Neuronal stem cell (in vitro differentiated cells): Measurements from ENCODE around the gene RBM25.
A peak's percentile ranks its signal among the peaks of the same experiment; 100 is the strongest.
"Not testable (repeated sequence)": the region's sequence is repeated elsewhere in the genome, so short reads cannot be mapped to it uniquely, and the experiment has no call there.

Experiments
- DNase-seq: peaks from one replicate; pipeline ENCODE4 v3.0.0-alpha.2; 2013; ENCODE audit warnings: low spot score
- H2AFZ ChIP-seq: one replicate; pipeline ENCODE4 v1.6.1; 2013; ENCODE audit warnings: mild to moderate bottlenecking, low read length, inconsistent platforms
- H2AK5ac ChIP-seq: 2 replicates; pipeline ENCODE4 v1.6.1; 2013; ENCODE audit warnings: low read depth, mild to moderate bottlenecking, inconsistent platforms, low read length, moderate library complexity, mixed read lengths
- H2BK120ac ChIP-seq: 2 replicates; pipeline ENCODE4 v1.6.1; 2013; ENCODE audit warnings: low read depth, mild to moderate bottlenecking, inconsistent platforms, low read length, moderate library complexity, mixed read lengths
- H2BK12ac ChIP-seq: one replicate; pipeline ENCODE4 v1.6.1; 2013; ENCODE audit warnings: low read length, inconsistent platforms
- H2BK15ac ChIP-seq: 2 replicates; pipeline ENCODE4 v1.6.1; 2013; ENCODE audit warnings: mild to moderate bottlenecking, low read length, inconsistent platforms, mixed read lengths
- H2BK5ac ChIP-seq: one replicate; pipeline ENCODE4 v1.6.1; 2013; ENCODE audit warnings: inconsistent platforms, mild to moderate bottlenecking, low read length, moderate library complexity
- H3K14ac ChIP-seq: one replicate; pipeline ENCODE4 v1.6.1; 2013; ENCODE audit warnings: low read length, inconsistent platforms
- H3K18ac ChIP-seq: 2 replicates; pipeline ENCODE4 v1.6.1; 2013; ENCODE audit warnings: low read length, inconsistent platforms
- H3K23ac ChIP-seq: 2 replicates; pipeline ENCODE4 v1.6.1; 2013; ENCODE audit warnings: low read depth, mild to moderate bottlenecking, mixed read lengths, low read length, inconsistent platforms; ENCODE audit not compliant: poor library complexity
- H3K27ac ChIP-seq: replicated peaks from 3 replicates; pipeline ENCODE4 v1.5.1; 2013; ENCODE audit warnings: low read length, inconsistent platforms
- H3K27me3 ChIP-seq, 3 experiments: 2 replicates each; pipeline ENCODE4 v1.6.1; 2013; ENCODE audit warnings: low read length in 3 of 3, mild to moderate bottlenecking in 2 of 3, inconsistent platforms in 1 of 3, low read depth in 1 of 3, mixed read lengths in 1 of 3, moderate library complexity in 1 of 3; ENCODE audit not compliant: control insufficient read depth in 3 of 3, insufficient read depth in 3 of 3
- H3K36me3 ChIP-seq, 2 donors: replicated peaks in 1 of 2; 2 replicates each; pipeline ENCODE4 v1.6.1; 2013; ENCODE audit warnings: low read length in 2 of 2; ENCODE audit not compliant: control insufficient read depth in 2 of 2, insufficient read depth in 2 of 2
- H3K4ac ChIP-seq: 2 replicates; pipeline ENCODE4 v1.6.1; 2013; ENCODE audit warnings: inconsistent platforms, mild to moderate bottlenecking, low read length, moderate library complexity
- H3K4me1 ChIP-seq, 2 donors: 1 replicate in 1 of 2; 2 replicates in 1 of 2; pipeline ENCODE4 v1.6.1; 2013; ENCODE audit warnings: low read length in 2 of 2, low read depth in 1 of 2; ENCODE audit not compliant: control insufficient read depth in 2 of 2, insufficient read depth in 1 of 2
- H3K4me2 ChIP-seq: one replicate; pipeline ENCODE4 v1.6.1; 2013; ENCODE audit warnings: mild to moderate bottlenecking, low read length, inconsistent platforms; ENCODE audit not compliant: insufficient read depth, poor library complexity, severe bottlenecking
- H3K4me3 ChIP-seq, 2 donors: 2 replicates each; pipeline ENCODE4 v1.5.1; 2013; ENCODE audit warnings: low read length in 2 of 2, mild to moderate bottlenecking in 2 of 2, inconsistent platforms in 1 of 2, moderate library complexity in 1 of 2
- H3K79me1 ChIP-seq: one replicate; pipeline ENCODE4 v1.6.1; 2013; ENCODE audit warnings: low read depth, mild to moderate bottlenecking, inconsistent platforms, low read length, moderate library complexity
- H3K9ac ChIP-seq: one replicate; pipeline ENCODE4 v1.6.1; 2013; ENCODE audit warnings: mild to moderate bottlenecking, low read depth, low read length, inconsistent platforms; ENCODE audit not compliant: poor library complexity
- H3K9me3 ChIP-seq, 2 donors: replicated peaks in 1 of 2; 2 replicates each; pipeline versions ENCODE3 to v1.6.1; 2013; ENCODE audit warnings: low read length in 2 of 2, mild to moderate bottlenecking in 2 of 2, inconsistent platforms in 1 of 2, low read depth in 1 of 2, mixed read lengths in 1 of 2, moderate library complexity in 1 of 2; ENCODE audit not compliant: control insufficient read depth in 2 of 2, insufficient read depth in 1 of 2
- H4K8ac ChIP-seq: one replicate; pipeline ENCODE4 v1.6.1; 2013; ENCODE audit warnings: low read depth, mild to moderate bottlenecking, inconsistent platforms, low read length, moderate library complexity
- H4K91ac ChIP-seq: one replicate; pipeline ENCODE4 v1.6.1; 2013; ENCODE audit warnings: low read length, low read depth, mild to moderate bottlenecking, inconsistent platforms; ENCODE audit not compliant: poor library complexity
- WGBS, 2 donors: extraction: QIAGEN DNeasy Blood & Tissue Kit; methylation state at CpG; one replicate each; pipeline ENCODE4 v1.1.7; 2013; ENCODE audit warnings: missing lambda C conversion rate in 2 of 2, mixed read lengths in 1 of 2; ENCODE audit not compliant: insufficient read length in 2 of 2, insufficient replicate concordance in 1 of 2; ENCODE audit errors: extremely low coverage in 2 of 2; 5-methylcytosine and 5-hydroxymethylcytosine counted together

RBM25 gene

DNA sequence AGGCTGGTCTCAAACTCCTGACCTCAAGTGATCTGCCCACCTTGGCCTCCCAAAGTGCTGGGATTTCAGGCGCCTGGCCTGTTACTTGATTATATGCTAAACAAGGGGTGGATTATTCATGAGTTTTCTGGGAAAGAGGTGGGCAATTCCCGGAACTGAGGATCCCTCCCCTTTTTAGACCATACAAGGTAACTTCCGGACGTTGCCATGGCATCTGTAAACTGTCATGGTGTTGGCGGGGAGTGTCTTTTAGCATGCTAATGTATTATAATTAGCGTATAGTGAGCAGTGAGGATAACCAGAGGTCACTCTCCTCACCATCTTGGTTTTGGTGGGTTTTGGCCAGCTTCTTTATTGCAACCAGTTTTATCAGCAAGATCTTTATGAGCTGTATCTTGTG lies 111.5 kb downstream of the RBM25 start:
- not testable (repeated sequence) for H3K9me3 ChIP-seq, DNase-seq, H3K27ac ChIP-seq, H2BK120ac ChIP-seq, H3K14ac ChIP-seq, H3K27me3 ChIP-seq, H3K18ac ChIP-seq, H3K4me2 ChIP-seq, H4K8ac ChIP-seq, H3K4ac ChIP-seq, H3K4me3 ChIP-seq, H2BK5ac ChIP-seq, H2BK12ac ChIP-seq, H3K23ac ChIP-seq, H2AK5ac ChIP-seq, H2BK15ac ChIP-seq, H3K9ac ChIP-seq, H3K79me1 ChIP-seq, H4K91ac ChIP-seq, H2AFZ ChIP-seq
- no CpG with 5 or more reads among the region's 6 CpGs for WGBS, 2 donors
- peaks cover 20 to 90% of the 10 kb centered on the region in 2 donors for H3K36me3 ChIP-seq
- peaks cover 0 to 13% of the 10 kb centered on the region in 2 donors for H3K4me1 ChIP-seq

DNA sequence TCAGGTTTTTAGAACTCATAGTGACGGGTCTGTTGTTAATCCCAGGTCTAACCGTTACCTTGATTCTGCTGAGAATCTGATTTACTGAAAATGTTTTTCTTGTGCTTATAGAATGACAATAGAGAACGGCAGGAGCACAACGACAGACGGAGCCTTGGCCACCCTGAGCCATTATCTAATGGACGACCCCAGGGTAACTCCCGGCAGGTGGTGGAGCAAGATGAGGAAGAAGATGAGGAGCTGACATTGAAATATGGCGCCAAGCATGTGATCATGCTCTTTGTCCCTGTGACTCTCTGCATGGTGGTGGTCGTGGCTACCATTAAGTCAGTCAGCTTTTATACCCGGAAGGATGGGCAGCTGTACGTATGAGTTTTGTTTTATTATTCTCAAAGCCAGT lies 112.4 kb downstream of the RBM25 start:
- no CpG with 5 or more reads among the region's 11 CpGs for WGBS, 2 donors
- H3K36me3 ChIP-seq: peaks cover 20 to 95% of the 10 kb centered on the region in 2 donors
- no peak overlapping the region for H2BK120ac ChIP-seq
- no peaks in the 10 kb centered on the region for H3K9me3 ChIP-seq
- no peak overlapping the region for H2BK12ac ChIP-seq
- H4K91ac ChIP-seq: no peak overlapping the region
- no peak overlapping the region for H2AFZ ChIP-seq
- H3K4me3 ChIP-seq: no peak overlapping the region
- H2BK5ac ChIP-seq: no peak overlapping the region
- no peak overlapping the region for H3K18ac ChIP-seq
- H4K8ac ChIP-seq: no peak overlapping the region
- no peak overlapping the region for H3K9ac ChIP-seq
- no peak overlapping the region for H3K23ac ChIP-seq
- no peak overlapping the region for H3K27ac ChIP-seq
- no peak overlapping the region for H3K4ac ChIP-seq
- peaks cover 0 to 13% of the 10 kb centered on the region in 2 donors for H3K4me1 ChIP-seq
- H3K27me3 ChIP-seq: no peaks in the 10 kb centered on the region
- H3K4me2 ChIP-seq: no peak overlapping the region
- H3K14ac ChIP-seq: no peak overlapping the region
- no peak overlapping the region for H2BK15ac ChIP-seq
- no peaks in the 10 kb centered on the region for H3K79me1 ChIP-seq
- no peak for DNase-seq
- no peak overlapping the region for H2AK5ac ChIP-seq

DNA sequence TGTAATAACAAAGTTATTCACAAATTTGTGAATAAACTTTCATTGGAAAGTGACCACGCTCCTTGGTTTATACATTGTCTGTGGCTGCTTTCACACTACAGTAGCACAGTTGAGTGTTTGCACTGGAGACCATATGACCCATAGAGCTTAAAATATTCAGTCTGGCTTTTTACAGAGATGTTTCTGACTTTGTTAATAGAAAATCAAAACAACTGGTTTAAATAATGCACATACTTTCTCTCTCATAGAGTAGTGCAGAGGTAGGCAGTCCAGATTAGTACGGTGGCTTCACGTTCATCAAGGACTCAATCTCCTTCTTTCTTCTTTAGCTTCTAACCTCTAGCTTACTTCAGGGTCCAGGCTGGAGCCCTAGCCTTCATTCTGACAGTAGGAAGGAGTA lies 114.2 kb downstream of the RBM25 start:
- WGBS, 2 donors: no CpG with 5 or more reads among the region's 3 CpGs
- Histone ChIP-seq H3K23ac (no peak overlapping the region), H2AFZ (no peak overlapping the region), H3K14ac (no peak overlapping the region), H3K27me3 (no peaks in the 10 kb centered on the region), H2BK5ac (no peak overlapping the region), H3K4me3 (no peak overlapping the region), H3K9me3 (no peaks in the 10 kb centered on the region), H3K27ac (no peak overlapping the region), H4K8ac (no peak overlapping the region), H3K9ac (no peak overlapping the region), H3K79me1 (no peaks in the 10 kb centered on the region), H3K4me2 (no peak overlapping the region), H2BK120ac (no peak overlapping the region), H2AK5ac (no peak overlapping the region), H3K4ac (no peak overlapping the region), H2BK15ac (no peak overlapping the region), H3K4me1 (peaks cover 0 to 16% of the 10 kb centered on the region in 2 donors), H3K18ac (no peak overlapping the region), H4K91ac (no peak overlapping the region), H3K36me3 (peaks cover 19 to 98% of the 10 kb centered on the region in 2 donors), H2BK12ac (no peak overlapping the region)
- no peak for DNase-seq

DNA sequence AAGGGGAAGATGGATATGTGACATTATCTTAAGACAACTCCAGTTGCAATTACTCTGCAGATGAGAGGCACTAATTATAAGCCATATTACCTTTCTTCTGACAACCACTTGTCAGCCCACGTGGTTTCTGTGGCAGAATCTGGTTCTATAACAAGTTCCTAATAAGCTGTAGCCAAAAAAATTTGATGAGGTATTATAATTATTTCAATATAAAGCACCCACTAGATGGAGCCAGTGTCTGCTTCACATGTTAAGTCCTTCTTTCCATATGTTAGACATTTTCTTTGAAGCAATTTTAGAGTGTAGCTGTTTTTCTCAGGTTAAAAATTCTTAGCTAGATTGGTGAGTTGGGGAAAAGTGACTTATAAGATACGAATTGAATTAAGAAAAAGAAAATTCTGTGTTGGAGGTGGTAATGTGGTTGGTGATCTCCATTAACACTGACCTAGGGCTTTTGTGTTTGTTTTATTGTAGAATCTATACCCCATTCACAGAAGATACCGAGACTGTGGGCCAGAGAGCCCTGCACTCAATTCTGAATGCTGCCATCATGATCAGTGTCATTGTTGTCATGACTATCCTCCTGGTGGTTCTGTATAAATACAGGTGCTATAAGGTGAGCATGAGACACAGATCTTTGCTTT lies 114.9 kb downstream of the RBM25 start:
- no peak overlapping the region for H3K14ac ChIP-seq
- H2BK120ac ChIP-seq: no peak overlapping the region
- H2BK5ac ChIP-seq: no peak overlapping the region
- H3K18ac ChIP-seq: no peak overlapping the region
- H3K4me1 ChIP-seq: peaks cover 0 to 16% of the 10 kb centered on the region in 2 donors
- no peak overlapping the region for H2BK12ac ChIP-seq
- no peaks in the 10 kb centered on the region for H3K27me3 ChIP-seq
- H3K9ac ChIP-seq: no peak overlapping the region
- H2AFZ ChIP-seq: no peak overlapping the region
- no peak overlapping the region for H3K4me2 ChIP-seq
- no peak overlapping the region for H4K91ac ChIP-seq
- WGBS, 2 donors: 100% methylated on average over 1 of the region's 3 CpGs; no CpG with 5 or more reads in 1 of the 2 donors
- no peaks in the 10 kb centered on the region for H3K79me1 ChIP-seq
- H4K8ac ChIP-seq: no peak overlapping the region
- no peak overlapping the region for H3K4me3 ChIP-seq
- no peak overlapping the region for H2AK5ac ChIP-seq
- no peak overlapping the region for H2BK15ac ChIP-seq
- DNase-seq: peak; percentile 6
- no peak overlapping the region for H3K23ac ChIP-seq
- peaks cover 19 to 98% of the 10 kb centered on the region in 2 donors for H3K36me3 ChIP-seq
- no peak overlapping the region for H3K4ac ChIP-seq
- H3K9me3 ChIP-seq: no peaks in the 10 kb centered on the region
- H3K27ac ChIP-seq: no peak overlapping the region
